HG03432 (cell line): Measurements from ENCODE around the gene ENTPD8.

Source experiments
- ATAC-seq: cut with Tn5 transposase; IDR thresholded peaks from one replicate; pipeline ENCODE4 v1.9.1; 2021; ENCODE audit warnings: mild to moderate bottlenecking, moderate library complexity; ENCODE audit not compliant: unreplicated experiment

The ENTPD8 gene

GRCh38 chr9:137441289-137441934, at the start of gene ENTPD8:
ENTPD8 (minus strand) TSS chr9:137441357; CDS start chr9:137438285, 3,072 bp downstream.
- no peak for ATAC-seq

GRCh38 chr9:137490532-137491186, 49.5 kb upstream of the ENTPD8 start:
- ATAC-seq: no peak

GRCh38 chr9:137488906-137489305, 47.7 kb upstream of the ENTPD8 start:
- ATAC-seq: no peak

GRCh38 chr9:137488327-137488653, 47.1 kb upstream of the ENTPD8 start:
- no peak for ATAC-seq

- no peak for ATAC-seq
Measured at GRCh38 chr9:137487454-137488326, 46.5 kb upstream of the ENTPD8 start.

- ATAC-seq: no peak
Measured at GRCh38 chr9:137486545-137487453, 45.6 kb upstream of the ENTPD8 start.

GRCh38 chr9:137486141-137486490, 45.0 kb upstream of the ENTPD8 start:
- ATAC-seq: no peak

GRCh38 chr9:137485343-137486140, 44.4 kb upstream of the ENTPD8 start:
- no peak for ATAC-seq

- no peak for ATAC-seq
Measured at GRCh38 chr9:137484551-137485315, 43.6 kb upstream of the ENTPD8 start.

GRCh38 chr9:137482094-137482781, 41.1 kb upstream of the ENTPD8 start:
- no peak for ATAC-seq

GRCh38 chr9:137480686-137481683, 39.8 kb upstream of the ENTPD8 start:
- no peak for ATAC-seq

GRCh38 chr9:137479892-137480685, 38.9 kb upstream of the ENTPD8 start:
- ATAC-seq: no peak

- no peak for ATAC-seq
Measured at GRCh38 chr9:137478962-137479861, 38.1 kb upstream of the ENTPD8 start.

GRCh38 chr9:137478613-137478961, 37.4 kb upstream of the ENTPD8 start:
- ATAC-seq: no peak

GRCh38 chr9:137477778-137478612, 36.8 kb upstream of the ENTPD8 start:
- ATAC-seq: no peak
